PC-9 (cell line): ENCODE results near the gene LSG1. TPM values are rescaled to one million over a fixed set of nuclear protein-coding genes. Genes with fewer than 3 reads are reported as not detected.
"Not testable (repeated sequence)": the region's sequence is repeated elsewhere in the genome, so short reads cannot be mapped to it uniquely, and the experiment has no call there.

Experiments
- BruUV-seq: library from RNA; stranded (reverse); fragments of 400-500 nt; replicated peaks from 2 replicates; lab custom pipeline; 2021; lab: Mats Ljungman, UMichigan
- CTCF ChIA-PET: fragments of 300-600 bp; sonication (Branson Sonifier 250); formaldehyde crosslinking; loops from one replicate; lab custom pipeline; 2022; ENCODE audit warnings: antibody characterized with exemption; lab: Charles Lee
- POLR2A ChIA-PET: fragments of 300-600 bp; sonication (Branson Sonifier 250); formaldehyde crosslinking; loops from one replicate; lab custom pipeline; 2022; ENCODE audit warnings: antibody characterized with exemption; ENCODE audit not compliant: unreplicated experiment; lab: Charles Lee
- DNase-seq, 2 experiments: peaks; one replicate each; pipeline versions ENCODE4 v3.0.0 to v3.0.0-alpha.2; 2015 to 2022; ENCODE audit warnings: mixed read lengths in 1 of 2
- H2AFZ ChIP-seq: fragments of 200-600 bp; sonication (generic); 2 replicates; pipeline ENCODE4 v1.8.1; 2017; ENCODE audit warnings: antibody characterized with exemption
- H3F3A ChIP-seq: fragments of 200-600 bp; sonication (generic); 2 replicates; pipeline ENCODE4 v1.8.1; 2017; ENCODE audit warnings: antibody characterized with exemption, mild to moderate bottlenecking, low read depth; ENCODE audit not compliant: insufficient read depth
- H3K27ac ChIP-seq: fragments of 200-600 bp; sonication (generic); 2 replicates; pipeline ENCODE4 v1.6.1; 2016; ENCODE audit warnings: mixed run types
- H3K27me3 ChIP-seq: fragments of 200-600 bp; sonication (generic); 2 replicates; pipeline ENCODE4 v1.6.1; 2016; ENCODE audit warnings: low read depth, mixed run types; ENCODE audit not compliant: insufficient read depth
- H3K36me3 ChIP-seq: fragments of 200-600 bp; sonication (generic); 2 replicates; pipeline ENCODE4 v1.6.1; 2016; ENCODE audit warnings: low read depth, mixed run types
- H3K4me1 ChIP-seq: fragments of 200-600 bp; sonication (generic); replicated peaks from 2 replicates; pipeline ENCODE4 v1.6.1; 2016; ENCODE audit warnings: mixed run types; ENCODE audit not compliant: insufficient read depth
- H3K4me2 ChIP-seq: fragments of 200-600 bp; sonication (generic); 2 replicates; pipeline ENCODE4 v1.6.1; 2017; ENCODE audit warnings: mixed run types
- H3K4me3 ChIP-seq: fragments of 200-600 bp; sonication (generic); 2 replicates; pipeline ENCODE4 v1.6.1; 2016; ENCODE audit warnings: mixed run types
- H3K79me2 ChIP-seq: fragments of 200-600 bp; sonication (generic); 2 replicates; pipeline ENCODE4 v1.6.1; 2017; ENCODE audit warnings: low read depth, mixed run types
- H3K9me2 ChIP-seq: fragments of 200-600 bp; sonication (generic); 2 replicates; pipeline ENCODE4 v1.8.1; 2017; ENCODE audit warnings: mild to moderate bottlenecking; ENCODE audit not compliant: insufficient read depth
- H3K9me3 ChIP-seq: fragments of 200-600 bp; sonication (generic); 2 replicates; pipeline ENCODE4 v1.8.1; 2016; ENCODE audit warnings: low read depth; ENCODE audit not compliant: insufficient read depth
- H4K20me1 ChIP-seq: fragments of 200-600 bp; sonication (generic); 2 replicates; pipeline ENCODE4 v1.8.1; 2017; ENCODE audit not compliant: insufficient read depth
- CTCF ChIP-seq: fragments of 200-600 bp; sonication (generic); conservative IDR thresholded peaks from 2 replicates; pipeline ENCODE4 v1.6.1; 2017; ENCODE audit warnings: mixed run types, antibody characterized with exemption, mild to moderate bottlenecking, moderate library complexity
- EZH2 ChIP-seq: fragments of 200-600 bp; sonication (generic); IDR thresholded peaks from 2 replicates; pipeline ENCODE4 v1.8.0; 2017; ENCODE audit warnings: antibody characterized with exemption, low read depth
- intact Hi-C: fragments of 100-400 bp; cut with micrococcal nuclease; formaldehyde crosslinking; loops from one replicate; pipeline ENCODE4 v1.10.0; 2022; ENCODE audit not compliant: unreplicated experiment
- total RNA-seq: library from RNA; stranded (reverse); gene quantifications from 2 replicates; pipeline ENCODE4 v1.2.3, GENCODE V29; 2021

The LSG1 gene
- total RNA-seq, 1 experiment from 2014 or later = 71.8 TPM

DNA sequence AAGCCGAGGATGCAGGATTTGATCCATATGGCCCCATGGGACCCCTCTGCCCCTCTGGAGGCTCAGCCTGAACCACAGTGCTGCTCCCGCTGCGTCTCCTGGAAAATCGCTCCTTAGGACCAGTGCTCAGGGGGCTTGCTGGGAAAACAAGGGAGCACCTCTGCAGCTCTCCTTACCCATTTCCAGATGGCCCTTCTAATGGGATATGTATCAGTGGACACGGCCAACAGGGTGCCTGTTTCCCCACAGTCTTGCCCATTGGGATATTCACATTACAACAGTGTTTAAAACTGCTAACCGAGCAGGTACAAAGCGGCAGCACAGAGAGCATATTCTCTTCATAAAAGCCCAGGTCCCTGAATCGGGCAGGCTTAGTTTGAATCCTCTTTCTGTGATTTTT is 65.8 kb downstream of the LSG1 start:
- Histone ChIP-seq H3K9me2 (no peaks in the 10 kb centered on the region), H4K20me1 (no peaks in the 10 kb centered on the region), H3K4me2 (no peak overlapping the region), H3K27ac (no peak overlapping the region), H3K9me3 (no peaks in the 10 kb centered on the region), H3K36me3 (no peaks in the 10 kb centered on the region), H3K27me3 (no peaks in the 10 kb centered on the region), H2AFZ (no peak overlapping the region), H3F3A (no peaks in the 10 kb centered on the region), H3K4me1 (no peaks in the 10 kb centered on the region), H3K4me3 (no peak overlapping the region), H3K79me2 (no peaks in the 10 kb centered on the region)
- CTCF ChIA-PET = no interaction called here
- no peak for DNase-seq
- no TSS peak for BruUV-seq
- intact Hi-C loops = no loop called here
- POLR2A ChIA-PET = no interaction called here
- TF ChIP-seq EZH2 (no peak), CTCF (no peak)

DNA sequence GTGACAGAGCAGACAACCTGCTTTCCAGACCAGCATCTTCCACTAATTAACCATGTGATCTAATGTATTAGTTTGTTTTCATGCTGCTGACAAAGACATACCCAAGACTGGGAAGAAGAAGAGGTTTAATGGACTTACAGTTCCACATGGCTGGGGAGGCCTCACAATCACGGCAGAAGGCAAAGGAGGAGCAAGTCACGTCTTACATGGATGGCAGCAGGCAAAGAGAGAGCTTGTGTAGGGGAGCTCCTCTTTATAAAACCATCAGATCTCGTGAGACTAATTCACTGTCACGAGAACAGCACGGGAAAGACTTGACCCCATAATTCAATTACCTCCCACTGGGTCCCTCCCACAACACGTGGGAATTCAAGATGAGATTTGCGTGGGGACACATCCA is 66.7 kb downstream of the LSG1 start:
- H3K9me2 ChIP-seq, H3K36me3 ChIP-seq, H3F3A ChIP-seq, BruUV-seq, H3K27me3 ChIP-seq, H3K4me2 ChIP-seq, H4K20me1 ChIP-seq, H3K9me3 ChIP-seq, CTCF ChIA-PET, DNase-seq, POLR2A ChIA-PET, intact Hi-C loops, H3K4me3 ChIP-seq, H3K79me2 ChIP-seq, H3K27ac ChIP-seq, H2AFZ ChIP-seq, H3K4me1 ChIP-seq: not testable (repeated sequence)

DNA sequence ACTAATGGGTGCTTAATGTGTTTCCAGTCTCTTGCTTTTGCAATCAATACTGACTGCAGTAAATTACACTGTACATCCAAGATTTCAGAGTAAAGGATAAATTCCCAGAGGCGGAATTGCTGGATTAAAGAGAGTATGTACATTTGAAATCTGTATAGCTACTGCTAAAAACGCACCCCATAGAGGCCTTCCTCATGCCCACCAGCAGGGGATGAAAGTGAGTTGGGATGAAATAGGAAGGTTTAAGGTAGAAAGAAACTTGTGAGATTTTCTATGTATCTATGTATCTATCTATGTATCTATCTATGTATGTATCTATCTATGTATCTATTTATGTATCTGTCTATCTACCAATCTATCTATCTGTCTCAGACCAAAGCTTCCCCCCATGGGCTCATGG is 67.2 kb downstream of the LSG1 start:
- H3K79me2 ChIP-seq = no peaks in the 10 kb centered on the region
- ChIA-PET CTCF (no interaction called here), POLR2A (no interaction called here)
- H3K4me2 ChIP-seq = no peak overlapping the region
- H3F3A ChIP-seq = no peaks in the 10 kb centered on the region
- no TSS peak for BruUV-seq
- H3K27ac ChIP-seq = no peak overlapping the region
- DNase-seq = no peak
- intact Hi-C loops = no loop called here
- H3K9me3 ChIP-seq = no peaks in the 10 kb centered on the region
- no peaks in the 10 kb centered on the region for H3K36me3 ChIP-seq
- H3K9me2 ChIP-seq = no peaks in the 10 kb centered on the region
- TF ChIP-seq EZH2 (no peak), CTCF (peak; percentile 83)
- no peak overlapping the region for H2AFZ ChIP-seq
- no peaks in the 10 kb centered on the region for H4K20me1 ChIP-seq
- no peaks in the 10 kb centered on the region for H3K4me1 ChIP-seq
- no peak overlapping the region for H3K4me3 ChIP-seq
- H3K27me3 ChIP-seq = no peaks in the 10 kb centered on the region

DNA sequence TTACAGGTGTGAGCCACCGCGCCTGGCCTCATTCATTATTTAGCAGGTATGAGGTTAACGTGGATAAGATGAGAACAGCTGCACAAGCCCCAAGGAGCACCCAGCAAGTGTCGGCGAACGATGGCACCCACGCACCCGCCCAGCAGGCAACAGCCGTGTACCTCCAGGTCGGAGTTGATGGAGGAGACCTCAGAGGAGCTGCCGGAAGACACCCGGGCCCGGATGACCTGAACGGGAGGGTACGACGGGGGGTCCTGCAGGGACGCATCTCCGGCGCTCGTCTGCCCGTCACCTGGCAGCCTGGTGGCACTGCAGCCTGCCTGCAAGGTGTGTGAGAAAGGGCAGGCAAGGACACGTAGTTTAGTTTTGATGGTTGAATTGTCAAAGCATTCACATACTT is 67.9 kb downstream of the LSG1 start:
- DNase-seq = no peak
- Histone ChIP-seq H4K20me1 (no peaks in the 10 kb centered on the region), H3K4me2 (no peak overlapping the region), H3K27me3 (no peaks in the 10 kb centered on the region), H3K36me3 (no peaks in the 10 kb centered on the region), H3F3A (no peaks in the 10 kb centered on the region), H3K9me2 (no peaks in the 10 kb centered on the region), H3K9me3 (no peaks in the 10 kb centered on the region), H2AFZ (no peak overlapping the region), H3K79me2 (no peaks in the 10 kb centered on the region), H3K27ac (no peak overlapping the region), H3K4me3 (no peak overlapping the region), H3K4me1 (no peaks in the 10 kb centered on the region)
- POLR2A ChIA-PET = no interaction called here
- TF ChIP-seq CTCF = no peak
- no peak for TF ChIP-seq EZH2
- intact Hi-C loops = no loop called here
- CTCF ChIA-PET = no interaction called here
- no TSS peak for BruUV-seq
